Right lobe of liver (tissue), 6 donors: ENCODE data around the gene DDX51. TPM values are rescaled to one million over a fixed set of nuclear protein-coding genes. Genes with fewer than 3 reads are reported as not detected.
A peak's percentile ranks its signal among the peaks of the same experiment; 100 is the strongest.

Experiments
- ATAC-seq, 4 donors: fragments of 200-7000 bp; cut with Tn5 transposase; one replicate each; pipeline ENCODE4 v1.9.1; 2020; ENCODE audit warnings: mild to moderate bottlenecking in 4 of 4, moderate library complexity in 4 of 4
- DNase-seq, 3 donors: peaks; one replicate each; pipeline ENCODE4 v3.0.0-alpha.2; 2020
- H3K27ac ChIP-seq, 3 donors: fragments of 200-600 bp; one replicate each; pipeline ENCODE4 v1.8.0; 2022
- H3K27me3 ChIP-seq, 2 donors: fragments of 200-600 bp; one replicate each; pipeline ENCODE4 v1.8.0; 2022
- H3K36me3 ChIP-seq, 4 donors: fragments of 200-600 bp; sonication (generic) in 1 of 4; one replicate each; pipeline versions ENCODE4 v1.5.1 to v1.8.0; 2017 to 2022; ENCODE audit warnings: control low read depth in 1 of 4
- H3K4me1 ChIP-seq, 4 donors: fragments of 200-600 bp; sonication (generic) in 1 of 4; one replicate each; pipeline versions ENCODE4 v1.5.1 to v1.8.0; 2017 to 2022; ENCODE audit warnings: control low read depth in 1 of 4
- H3K4me3 ChIP-seq, 3 donors: fragments of 200-600 bp; one replicate each; pipeline ENCODE4 v1.8.0; 2022
- H3K9me3 ChIP-seq, 4 donors: fragments of 200-600 bp; sonication (generic) in 1 of 4; one replicate each; pipeline versions ENCODE4 v1.5.1 to v1.8.0; 2017 to 2022; ENCODE audit warnings: control low read depth in 1 of 4
- POLR2A ChIP-seq: fragments of 450-650 bp; IDR thresholded peaks from one replicate; pipeline ENCODE4 v1.6.1; 2017; ENCODE audit warnings: antibody characterized with exemption, mild to moderate bottlenecking
- WGBS: methylation state at CpG from one replicate; pipeline ENCODE4 v1.1.6; 2018; ENCODE audit warnings: low coverage, low lambda C conversion rate; ENCODE audit not compliant: insufficient coverage; ENCODE audit errors: missing lambda C conversion rate; 5-methylcytosine and 5-hydroxymethylcytosine counted together
- intact Hi-C, 2 donors: fragments of 100-400 bp; cut with DNase I; formaldehyde crosslinking; loops; one replicate each; pipeline versions ENCODE4 v1.11.2 to v1.14.1; 2022
- long read RNA-seq: library from polyadenylated mRNA; unstranded; transcript quantifications from one replicate; pipeline ENCODE4 v2.0.0, GENCODE V29; 2019
- total RNA-seq, 6 experiments: library from RNA; depleted of rRNA in 2 of 6; stranded (reverse); fragments of >200 nt in 2 of 6; fragmentation: NEBNext Ultra II Directional in 3 of 6; extraction: Animal tissue kit (Norgen Biotek cat#: 25700) in 3 of 6; gene quantifications; one replicate each; pipeline versions ENCODE4 v1.1.0 to v1.2.4, GENCODE V29; 2016 to 2023
- TF ChIP-seq, protein P1 (sequence below), 4 donors: fragments of 200-600 bp in 3 of 4; fragments of 450-650 bp in 1 of 4; IDR thresholded peaks; one replicate each; pipeline versions ENCODE4 v1.5.1 to v1.8.0; 2016 to 2022; ENCODE audit warnings: antibody characterized with exemption in 4 of 4, mild to moderate bottlenecking in 2 of 4
- donor health status: DM: no; HTN: yes; CAD: no.
- donor health status: DM: no; HTN: no; CAD: no.
- donor health status: DM: no; HTN: no; CAD: no.
- donor health status: DM: no; HTN: yes; CAD: no.
- donor health status: DM: no; HTN: yes; CAD: no.

The DDX51 gene, protein sequence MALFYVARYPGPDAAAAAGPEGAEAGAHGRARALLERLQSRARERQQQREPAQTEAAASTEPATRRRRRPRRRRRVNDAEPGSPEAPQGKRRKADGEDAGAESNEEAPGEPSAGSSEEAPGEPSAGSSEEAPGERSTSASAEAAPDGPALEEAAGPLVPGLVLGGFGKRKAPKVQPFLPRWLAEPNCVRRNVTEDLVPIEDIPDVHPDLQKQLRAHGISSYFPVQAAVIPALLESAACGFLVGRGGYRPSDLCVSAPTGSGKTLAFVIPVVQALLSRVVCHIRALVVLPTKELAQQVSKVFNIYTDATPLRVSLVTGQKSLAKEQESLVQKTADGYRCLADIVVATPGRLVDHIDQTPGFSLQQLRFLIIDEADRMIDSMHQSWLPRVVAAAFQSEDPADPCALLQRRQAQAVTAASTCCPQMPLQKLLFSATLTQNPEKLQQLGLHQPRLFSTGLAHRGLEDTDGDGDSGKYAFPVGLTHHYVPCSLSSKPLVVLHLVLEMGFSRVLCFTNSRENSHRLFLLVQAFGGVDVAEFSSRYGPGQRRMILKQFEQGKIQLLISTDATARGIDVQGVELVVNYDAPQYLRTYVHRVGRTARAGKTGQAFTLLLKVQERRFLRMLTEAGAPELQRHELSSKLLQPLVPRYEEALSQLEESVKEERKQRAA
- total RNA-seq, result 1 to 10 TPM; 4.2 to 9.0 (median 5.2) TPM
- long read RNA-seq, result 0 reads

DNA sequence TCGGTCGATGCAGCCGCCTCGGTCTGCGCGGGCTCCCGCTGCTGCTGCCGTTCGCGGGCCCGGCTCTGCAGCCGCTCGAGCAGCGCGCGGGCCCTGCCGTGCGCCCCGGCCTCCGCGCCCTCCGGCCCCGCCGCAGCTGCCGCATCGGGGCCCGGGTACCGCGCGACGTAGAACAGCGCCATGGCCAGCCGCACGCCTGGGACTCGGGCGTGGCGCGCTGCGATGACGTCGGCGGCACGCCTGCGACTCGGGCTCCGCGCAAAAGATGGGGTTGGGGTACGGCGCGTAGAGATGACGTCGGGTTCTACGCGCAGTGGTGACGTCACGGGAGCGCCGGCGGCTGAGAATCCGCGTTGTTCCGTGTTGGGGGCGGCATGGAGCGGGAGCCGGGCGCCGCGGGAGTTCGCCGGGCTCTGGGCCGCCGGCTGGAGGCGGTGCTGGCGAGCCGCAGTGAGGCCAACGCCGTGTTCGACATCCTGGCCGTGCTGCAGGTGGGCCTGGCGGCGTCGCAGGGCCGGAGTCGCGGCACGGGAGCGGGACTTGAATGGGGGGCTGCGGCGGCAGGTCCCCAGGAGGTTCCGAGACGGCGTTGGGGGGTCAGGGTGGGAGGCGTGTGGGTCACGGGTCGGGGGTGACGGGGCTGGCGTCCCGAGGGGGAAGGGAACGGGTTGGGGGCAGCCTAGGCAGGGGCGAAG, at the start of gene DDX51, which contains the start of gene NOC4L:
TSS of gene DDX51 (minus strand) at position 205 of the 695 bp plus-strand sequence. CDS start at position 182, 23 bp downstream.
TSS of gene NOC4L (plus strand) at position 343 of the 695 bp plus-strand sequence. CDS start at position 375, 32 bp downstream.
- Histone ChIP-seq H3K27ac (peak within 1 kb of the TSS; percentile 47 to 73 (median 51)), H3K27me3 (no peaks in the 10 kb centered on the region), H3K4me3 (peak within 1 kb of the TSS; percentile 98), H3K9me3 (no peaks in the 10 kb centered on the region), H3K4me1 (peaks cover 0 to 14% (median 3%) of the 10 kb centered on the region in 4 donors), H3K36me3 (peaks cover 0 to 31% (median 4%) of the 10 kb centered on the region in 4 donors)
- intact Hi-C loops, result no loop called here
- peak; percentile 62 for TF ChIP-seq POLR2A
- TF ChIP-seq, protein P1, sequence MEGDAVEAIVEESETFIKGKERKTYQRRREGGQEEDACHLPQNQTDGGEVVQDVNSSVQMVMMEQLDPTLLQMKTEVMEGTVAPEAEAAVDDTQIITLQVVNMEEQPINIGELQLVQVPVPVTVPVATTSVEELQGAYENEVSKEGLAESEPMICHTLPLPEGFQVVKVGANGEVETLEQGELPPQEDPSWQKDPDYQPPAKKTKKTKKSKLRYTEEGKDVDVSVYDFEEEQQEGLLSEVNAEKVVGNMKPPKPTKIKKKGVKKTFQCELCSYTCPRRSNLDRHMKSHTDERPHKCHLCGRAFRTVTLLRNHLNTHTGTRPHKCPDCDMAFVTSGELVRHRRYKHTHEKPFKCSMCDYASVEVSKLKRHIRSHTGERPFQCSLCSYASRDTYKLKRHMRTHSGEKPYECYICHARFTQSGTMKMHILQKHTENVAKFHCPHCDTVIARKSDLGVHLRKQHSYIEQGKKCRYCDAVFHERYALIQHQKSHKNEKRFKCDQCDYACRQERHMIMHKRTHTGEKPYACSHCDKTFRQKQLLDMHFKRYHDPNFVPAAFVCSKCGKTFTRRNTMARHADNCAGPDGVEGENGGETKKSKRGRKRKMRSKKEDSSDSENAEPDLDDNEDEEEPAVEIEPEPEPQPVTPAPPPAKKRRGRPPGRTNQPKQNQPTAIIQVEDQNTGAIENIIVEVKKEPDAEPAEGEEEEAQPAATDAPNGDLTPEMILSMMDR (IDR thresholded peaks at IDR 0.05), result peak in 1 of 4 donors; percentile 14
- ATAC-seq, result peak; percentile 84 to 95 (median 93)
- DNase-seq, result peak; percentile 93 to 95 (median 94)
- 0% methylated on average over 27 of the region's 100 CpGs for WGBS

DNA sequence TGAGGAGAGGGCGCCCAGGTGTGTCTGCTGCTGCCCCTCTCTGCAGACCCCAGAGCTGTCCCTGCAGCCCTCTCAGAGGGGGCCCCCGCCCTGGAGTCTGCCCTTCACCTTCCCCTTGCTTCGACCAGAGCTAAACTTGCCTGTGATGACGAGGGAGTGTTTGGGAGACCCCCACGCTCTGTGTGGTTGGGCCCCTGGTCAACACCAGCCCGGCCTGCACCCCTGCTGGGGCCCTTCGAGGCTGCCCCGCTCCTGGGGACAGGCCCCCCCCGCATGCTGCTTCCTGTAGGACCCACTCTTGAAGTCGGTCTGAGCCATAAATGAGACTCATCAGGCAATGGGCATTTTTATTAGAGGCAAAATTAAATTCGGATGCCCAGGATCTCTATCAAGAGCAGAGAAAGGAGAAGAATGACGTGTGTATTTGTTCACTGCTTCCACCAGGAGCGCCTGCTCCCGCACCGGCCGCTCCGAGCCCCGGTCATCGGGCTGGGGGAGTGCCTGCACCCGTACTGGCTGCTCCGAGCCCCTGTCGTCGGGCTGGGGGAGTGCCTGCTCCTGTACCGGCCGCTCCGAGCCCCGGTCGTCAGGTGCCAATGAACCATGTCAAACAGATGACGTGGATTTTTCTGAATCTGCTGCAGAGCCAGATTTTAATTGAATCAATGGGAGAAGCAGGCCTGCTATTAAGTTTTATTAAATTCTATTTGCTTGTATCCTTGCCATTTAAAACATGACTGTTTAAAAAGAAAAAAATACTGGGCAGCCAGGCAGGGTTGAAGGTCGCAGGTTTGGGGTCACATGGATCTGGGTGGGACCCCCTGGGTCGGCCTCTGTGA, 47.8 kb upstream of the DDX51 start:
- no peak for TF ChIP-seq POLR2A
- TF ChIP-seq, protein P1 (IDR thresholded peaks at IDR 0.05), result no peak
- DNase-seq (no peak), ATAC-seq (no peak)
- no peak overlapping the region for H3K27ac ChIP-seq
- H3K9me3 ChIP-seq, result no peaks in the 10 kb centered on the region
- 47% methylated on average over 9 of the region's 31 CpGs for WGBS
- no peaks in the 10 kb centered on the region for H3K36me3 ChIP-seq
- intact Hi-C loops, result no loop called here
- H3K27me3 ChIP-seq, result no peaks in the 10 kb centered on the region
- H3K4me1 ChIP-seq, result peaks cover 0 to 13% (median 5%) of the 10 kb centered on the region in 4 donors
- H3K4me3 ChIP-seq, result no peak overlapping the region

DNA sequence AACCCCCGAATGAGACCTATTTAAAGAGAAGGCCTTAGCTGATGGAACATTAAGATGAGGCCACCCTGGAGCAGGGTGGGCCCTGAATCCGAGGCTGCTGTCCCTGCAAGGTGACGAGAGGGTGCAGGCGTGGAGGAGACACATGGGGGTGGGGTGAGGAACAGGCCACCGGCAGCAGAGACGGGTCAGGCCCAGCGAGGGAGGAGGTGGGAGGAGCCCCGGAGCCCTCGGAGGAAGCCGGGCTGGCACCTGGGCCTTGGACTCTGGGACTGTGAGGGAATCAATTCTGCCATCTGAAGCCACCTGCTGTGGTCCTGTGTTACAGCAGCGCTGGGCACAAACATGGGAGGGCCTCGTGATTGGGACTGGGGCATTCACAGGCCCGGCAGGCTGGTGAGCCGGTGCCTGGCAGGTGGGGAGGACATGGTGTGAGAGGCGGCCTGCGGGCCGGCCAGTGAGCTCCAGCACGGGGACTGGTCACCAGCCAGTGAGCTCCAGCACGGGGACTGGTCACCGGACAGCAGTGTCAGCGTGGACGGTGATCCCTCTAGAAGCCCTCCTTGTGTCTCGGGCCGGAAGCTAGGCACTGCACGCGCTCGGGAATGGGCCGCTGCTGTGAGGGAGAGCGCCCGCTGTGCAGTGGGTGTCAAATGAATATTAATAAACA, 46.8 kb upstream of the DDX51 start:
- Histone ChIP-seq H3K27me3 (no peaks in the 10 kb centered on the region), H3K27ac (no peak overlapping the region), H3K4me1 (peaks cover 0 to 13% (median 5%) of the 10 kb centered on the region in 4 donors), H3K9me3 (no peaks in the 10 kb centered on the region), H3K4me3 (no peak overlapping the region), H3K36me3 (no peaks in the 10 kb centered on the region)
- 75% methylated on average over 11 of the region's 30 CpGs for WGBS
- intact Hi-C loops, result no loop called here
- DNase-seq (no peak), ATAC-seq (no peak)
- TF ChIP-seq, protein P1 (IDR thresholded peaks at IDR 0.05), result no peak
- no peak for TF ChIP-seq POLR2A
